Right kidney (tissue), 1 donor: ENCODE measurements around the gene SVOPL.

Experiments used
- DNase-seq: peaks from one replicate; pipeline ENCODE4 v3.0.0-alpha.2; 2016

Gene SVOPL

DNA sequence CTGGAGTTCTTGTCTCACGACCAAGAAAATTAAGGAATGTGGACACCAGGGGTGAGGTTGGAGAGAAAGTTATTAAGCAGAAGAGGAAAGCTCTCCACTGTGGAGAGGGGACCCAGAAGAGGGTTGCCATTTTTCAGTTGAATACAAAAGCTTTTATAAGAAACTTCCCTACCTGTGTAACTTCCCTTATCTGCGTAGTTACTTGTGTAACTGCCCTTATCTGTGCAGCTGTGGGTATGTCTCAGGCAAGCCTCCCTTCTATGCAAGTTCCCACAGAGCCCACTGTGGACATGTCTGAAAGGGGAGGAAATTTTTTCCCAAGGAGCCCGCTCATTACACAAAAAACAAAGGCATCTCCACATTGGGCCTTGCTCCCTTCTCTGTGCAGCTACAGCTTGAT, 94.9 kb downstream of the SVOPL start:
- no peak for DNase-seq

- DNase-seq, result no peak
Measured at GRCh38 chr7:138603549-138604318, 97.4 kb downstream of the SVOPL start.

GRCh38 chr7:138602451-138602850, 98.7 kb downstream of the SVOPL start:
- DNase-seq, result no peak

GRCh38 chr7:138595454-138595853, 105.7 kb downstream of the SVOPL start:
- no peak for DNase-seq

GRCh38 chr7:138590154-138590553, 111.0 kb downstream of the SVOPL start:
- no peak for DNase-seq

GRCh38 chr7:138588986-138589385, 112.2 kb downstream of the SVOPL start:
- no peak for DNase-seq

DNA sequence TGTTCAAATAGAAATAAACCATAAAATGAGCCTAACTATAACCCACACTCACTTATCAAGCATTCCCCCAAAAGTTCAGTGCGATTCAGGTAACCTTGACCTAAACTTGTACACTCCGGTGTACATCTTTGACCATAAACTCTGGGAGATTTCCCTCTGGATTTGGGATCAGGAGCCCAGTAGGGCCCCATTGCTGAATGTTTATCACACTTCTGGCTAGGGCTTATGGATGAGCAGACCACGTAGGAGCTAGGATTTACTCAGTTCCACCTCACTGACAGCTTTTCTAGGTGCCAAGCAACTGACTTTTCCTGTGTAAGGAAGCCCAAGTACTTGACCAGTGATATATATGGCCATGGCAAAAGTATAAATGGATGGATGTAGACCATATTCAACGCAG, 113.7 kb downstream of the SVOPL start:
- DNase-seq, result no peak

GRCh38 chr7:138585283-138585993, 115.7 kb downstream of the SVOPL start:
- no peak for DNase-seq

DNA sequence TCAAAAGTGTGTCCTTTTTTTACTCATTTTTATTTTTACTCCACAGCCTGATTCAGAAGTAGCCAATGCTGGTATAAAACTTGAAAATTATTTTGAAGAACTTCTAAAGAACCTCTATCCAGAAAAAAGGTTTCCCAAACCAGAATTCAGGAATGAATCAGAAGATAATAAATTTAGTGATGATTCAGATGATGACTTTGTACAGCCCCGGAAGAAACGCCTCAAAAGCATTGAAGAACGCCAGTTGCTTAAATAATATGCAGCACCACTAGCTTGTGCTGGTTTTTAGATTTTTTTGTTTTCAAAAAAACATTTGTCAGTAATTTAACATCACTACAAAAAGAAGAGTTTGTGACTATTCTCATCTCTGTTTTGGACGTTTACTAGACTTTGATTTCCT, 116.5 kb downstream of the SVOPL start:
- no peak for DNase-seq

GRCh38 chr7:138584283-138584682, 116.9 kb downstream of the SVOPL start:
- no peak for DNase-seq

GRCh38 chr7:138581065-138581464, 120.1 kb downstream of the SVOPL start:
- no peak for DNase-seq

DNA sequence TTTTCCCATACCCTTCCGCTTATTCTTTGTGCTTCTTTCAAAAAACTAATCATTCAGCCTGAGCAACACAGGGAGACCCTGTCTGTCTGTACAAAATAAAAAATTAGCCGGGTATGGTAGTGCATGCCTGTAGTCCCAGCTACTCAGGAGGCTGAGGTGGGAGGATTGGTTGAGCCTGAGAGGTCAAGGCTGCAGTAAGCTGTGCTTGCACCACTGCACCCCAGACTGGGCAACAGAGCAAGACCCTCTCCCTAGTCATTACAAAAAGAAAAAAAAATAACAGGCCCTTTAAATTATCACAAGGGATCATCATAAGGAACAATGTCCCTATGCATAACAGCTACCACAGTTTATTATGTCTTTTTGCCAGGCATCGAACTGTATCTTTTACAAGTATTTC, 121.5 kb downstream of the SVOPL start:
- DNase-seq, result no peak

DNA sequence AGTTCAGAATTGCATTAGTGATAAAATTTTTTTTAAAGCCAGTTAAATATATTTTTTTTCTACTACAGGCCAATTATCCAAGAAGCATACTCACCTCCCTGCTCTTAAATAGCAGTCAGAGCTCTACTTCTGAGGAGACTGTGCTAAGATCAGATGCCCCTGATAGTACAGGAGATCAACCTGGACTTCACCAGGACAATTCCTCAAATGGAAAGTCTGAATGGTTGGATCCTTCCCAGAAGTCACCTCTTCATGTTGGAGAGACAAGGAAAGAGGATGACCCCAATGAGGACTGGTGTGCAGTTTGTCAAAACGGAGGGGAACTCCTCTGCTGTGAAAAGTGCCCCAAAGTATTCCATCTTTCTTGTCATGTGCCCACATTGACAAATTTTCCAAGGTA, 122.0 kb downstream of the SVOPL start:
- no peak for DNase-seq

DNA sequence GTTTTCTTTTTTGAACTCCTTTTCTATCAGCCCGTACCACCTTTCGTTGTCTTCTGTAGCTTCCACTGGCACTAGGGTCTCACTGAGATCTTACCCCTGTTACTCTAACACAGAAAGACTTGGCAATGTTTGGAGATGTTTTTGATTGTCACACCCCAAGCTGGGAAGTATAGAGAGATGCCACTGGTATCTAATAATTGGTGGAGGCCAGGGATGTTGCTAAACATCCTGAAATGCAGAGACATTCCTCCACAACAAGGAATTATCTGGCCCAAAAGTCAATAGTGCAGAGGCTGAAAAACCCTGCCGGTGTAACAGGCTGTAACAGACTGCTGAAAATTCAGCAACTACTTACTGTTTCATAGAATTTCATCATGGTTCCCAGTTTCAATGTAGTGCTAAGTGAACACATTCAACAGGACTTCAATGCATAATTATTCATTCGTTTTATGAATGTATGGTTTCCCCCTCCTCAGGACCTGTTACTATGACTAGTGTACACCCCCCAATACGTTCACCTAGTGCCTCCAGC, 125.2 kb downstream of the SVOPL start:
- DNase-seq, result no peak

DNA sequence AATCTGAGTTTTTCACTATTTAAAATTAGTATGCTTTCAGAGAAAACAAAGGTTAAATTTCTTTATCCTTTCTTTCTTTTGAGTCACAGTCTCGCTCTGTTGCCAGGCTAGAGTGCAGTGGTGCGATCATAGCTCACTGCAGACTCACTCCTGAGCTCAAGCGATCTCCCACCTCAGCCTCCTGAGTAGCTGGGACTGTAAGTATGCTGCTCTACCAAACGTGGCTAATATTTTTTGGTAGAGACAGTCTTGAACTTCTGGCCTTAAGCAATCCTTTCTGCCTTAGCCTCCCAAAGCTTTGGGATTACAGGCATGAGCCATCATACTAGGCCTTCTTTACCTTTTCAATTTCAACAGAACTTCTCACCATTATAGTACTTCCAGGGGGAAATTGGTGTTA, 127.4 kb downstream of the SVOPL start:
- DNase-seq, result no peak

DNA sequence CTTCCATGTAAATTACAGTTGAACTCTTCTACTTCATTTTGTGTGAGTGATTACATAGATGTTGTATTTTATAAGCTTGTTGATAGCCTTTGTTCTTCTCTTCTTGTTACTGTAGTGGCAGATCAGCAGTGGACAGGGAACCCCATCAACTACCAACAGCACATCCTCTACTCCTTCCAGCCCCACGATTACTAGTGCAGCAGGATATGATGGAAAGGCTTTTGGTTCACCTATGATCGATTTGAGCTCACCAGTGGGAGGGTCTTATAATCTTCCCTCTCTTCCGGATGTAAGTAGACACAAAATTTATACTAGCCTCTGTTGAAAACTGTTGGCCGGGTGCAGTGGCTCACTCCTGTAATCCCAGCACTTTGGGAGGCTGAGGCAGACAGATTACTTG, 130.4 kb downstream of the SVOPL start:
- DNase-seq, result no peak

GRCh38 chr7:138569418-138569817, 131.7 kb downstream of the SVOPL start:
- no peak for DNase-seq

DNA sequence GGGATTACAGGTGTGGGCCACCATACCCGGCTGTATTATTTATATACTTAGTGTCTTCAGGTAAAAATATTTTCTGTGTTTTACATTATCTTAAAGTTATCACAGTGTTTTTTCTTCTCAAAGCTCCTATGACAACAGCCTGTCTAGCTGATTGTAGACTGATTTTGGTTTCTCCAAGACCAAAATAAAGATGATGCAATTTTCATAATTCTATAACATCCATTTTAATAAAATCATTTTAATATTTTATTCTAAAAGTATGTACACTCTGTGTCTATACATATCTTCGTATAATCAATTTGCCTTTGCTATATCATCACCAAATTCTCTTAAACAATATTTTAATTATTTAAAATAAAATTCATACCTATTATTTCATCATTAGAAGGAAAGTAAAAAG, 132.5 kb downstream of the SVOPL start:
- no peak for DNase-seq

DNA sequence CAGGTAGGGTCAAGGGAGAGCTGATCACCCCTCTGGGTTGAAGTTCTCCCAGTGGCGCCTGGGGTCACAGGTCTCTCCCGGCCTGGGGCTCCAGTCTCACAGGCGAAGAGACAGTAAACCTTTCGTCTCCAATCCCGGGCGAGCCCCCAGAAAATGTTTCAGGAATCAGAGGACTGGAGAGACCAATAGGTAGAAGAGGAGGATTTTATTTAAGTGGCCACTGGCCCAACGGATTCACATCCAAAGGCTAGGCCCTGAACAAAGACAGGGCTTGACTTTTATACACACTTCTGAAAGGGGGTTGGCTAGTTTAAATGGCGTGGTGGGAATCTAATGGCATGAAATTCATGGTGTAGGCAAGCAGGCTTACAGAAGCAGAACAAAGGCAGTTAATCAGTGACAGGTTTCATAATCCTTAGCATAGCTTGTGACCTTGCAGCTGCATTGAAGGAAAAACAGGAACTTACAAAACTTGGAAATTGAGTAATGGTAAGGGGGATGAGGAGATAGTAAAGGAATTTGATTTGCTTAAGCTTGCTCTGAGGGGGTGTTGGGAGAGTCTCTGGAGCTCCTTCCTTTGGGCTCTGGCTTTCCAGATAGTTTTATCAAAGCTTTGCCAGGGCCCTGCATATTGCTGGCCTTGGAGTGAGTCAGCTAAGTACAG, 135.6 kb downstream of the SVOPL start:
- no peak for DNase-seq

DNA sequence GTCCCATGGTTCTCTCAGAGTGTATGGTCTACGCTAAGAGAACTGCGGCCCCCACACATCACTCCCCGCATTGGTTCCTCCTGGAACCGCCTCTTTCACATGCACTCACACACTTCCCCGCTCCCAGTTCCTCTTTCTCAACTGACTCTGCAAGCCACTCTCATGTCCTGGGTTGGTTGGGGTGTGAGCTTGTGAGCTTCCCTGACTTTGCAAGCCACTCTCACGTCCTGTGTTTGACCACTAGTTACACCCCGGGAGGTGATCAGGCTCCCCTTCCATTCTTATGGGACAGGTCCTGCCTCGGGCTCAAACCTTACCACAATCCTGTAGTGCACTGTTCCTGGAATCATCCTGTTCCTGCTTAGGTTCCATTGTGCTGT, 136.1 kb downstream of the SVOPL start:
- DNase-seq, result no peak

GRCh38 chr7:138564365-138564764, 136.8 kb downstream of the SVOPL start:
- no peak for DNase-seq

DNA sequence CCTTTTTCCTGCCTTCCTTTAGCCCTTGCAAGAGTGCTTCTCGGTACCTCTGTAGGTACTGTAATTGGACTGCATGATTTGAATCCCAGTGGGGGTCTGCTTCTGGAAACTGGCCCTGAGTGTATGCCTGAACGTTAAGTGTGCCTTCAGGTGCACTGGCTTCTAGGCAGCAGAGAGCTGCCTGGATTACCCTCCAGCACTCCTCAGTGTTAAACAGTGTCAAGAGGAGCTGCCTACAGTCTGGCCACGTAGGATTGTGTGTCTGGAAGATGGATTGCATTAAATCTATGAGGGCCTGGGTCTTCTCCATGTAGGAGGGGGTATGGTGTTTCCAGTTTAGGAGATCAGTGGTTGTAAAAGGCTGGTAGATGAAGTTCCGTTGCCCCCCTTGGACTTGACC, 137.4 kb downstream of the SVOPL start:
- no peak for DNase-seq

- no peak for DNase-seq
Measured at GRCh38 chr7:138559448-138559847, 141.7 kb downstream of the SVOPL start.
